ENCODE data around the gene CATSPERZ. TPM values are rescaled to one million over a fixed set of nuclear protein-coding genes. Genes with fewer than 3 reads are reported as not detected.

The CATSPERZ gene
- total and polyA plus RNA-seq, 9 of the 15 experiments (the other 6 are each of a cell fraction or from before 2014, with no cell fraction given) = 0.86 to 8.5 (median 3.5) TPM

GRCh38 chr11:64268893-64269539 is 31.1 kb upstream of the CATSPERZ start (continued):
- TF ChIP-seq HCFC1 (IDR thresholded peaks at IDR 0.05; ENCODE audit: low read depth, low read length) = peak; percentile 38; the same call in 1 of the 2 replicates
- TF ChIP-seq ZNF717 (CRISPR knock-in tag; IDR thresholded peaks at IDR 0.05) = no peak
- TF ChIP-seq ZBTB43 (CRISPR knock-in tag; IDR thresholded peaks at IDR 0.05) = no peak
- no peak for TF ChIP-seq CGGBP1 (CRISPR knock-in tag; IDR thresholded peaks at IDR 0.05)
- TF ChIP-seq ZNF766 (CRISPR knock-in tag; conservative IDR thresholded peaks at IDR 0.05) = no peak; the same call in 1 of the 2 replicates
- 0 out of 2 replicates have a peak, but pooled peaks have one; percentile 22 for TF ChIP-seq FOXK1 (CRISPR knock-in tag; IDR thresholded peaks at IDR 0.05; ENCODE audit: borderline replicate concordance)
- no peak for TF ChIP-seq ZNF644 (tag; IDR thresholded peaks at IDR 0.05; ENCODE audit: low read depth)
- TF ChIP-seq CAMTA2 (CRISPR knock-in tag; conservative IDR thresholded peaks at IDR 0.05) = no peak
- no peak for TF ChIP-seq ZNF184 (CRISPR knock-in tag; IDR thresholded peaks at IDR 0.05)
- TF ChIP-seq COPS2 (conservative IDR thresholded peaks at IDR 0.05) = no peak
- no peak for TF ChIP-seq MTF1 (CRISPR knock-in tag; IDR thresholded peaks at IDR 0.05; ENCODE audit: borderline replicate concordance)
- TF ChIP-seq FOXA3 (CRISPR knock-in tag; conservative IDR thresholded peaks at IDR 0.05 in 1 of 2, IDR thresholded peaks at IDR 0.05 in 1 of 2) = no peak
- no peak for TF ChIP-seq ZNF384 (IDR thresholded peaks at IDR 0.05; ENCODE audit: low read depth, low read length)
- 0 out of 4 replicates have a peak, but pooled peaks of 1 of the 2 experiments have one; percentile 14 for TF ChIP-seq FOXK2 (conservative IDR thresholded peaks at IDR 0.05 in 1 of 2, IDR thresholded peaks at IDR 0.05 in 1 of 2; ENCODE audit: low read depth in 2 of 2)
- TF ChIP-seq TAF9B (IDR thresholded peaks at IDR 0.05; ENCODE audit: partially characterized antibody) = peak; percentile 32
- TF ChIP-seq SNRNP70 (optimal IDR thresholded peaks at IDR 0.05; ENCODE audit: low read depth, low read length) = no peak
- no peak for TF ChIP-seq FUS (optimal IDR thresholded peaks at IDR 0.05; ENCODE audit: low read depth, low read length)
- no peak for TF ChIP-seq XRCC3 (IDR thresholded peaks at IDR 0.05)
- TF ChIP-seq CHD2 (IDR thresholded peaks at IDR 0.05; ENCODE audit: low read depth, low read length) = no peak
- TF ChIP-seq XRCC5 (IDR thresholded peaks at IDR 0.05; ENCODE audit: low read depth, low read length) = no peak
- TF ChIP-seq TFE3 (CRISPR knock-in tag; IDR thresholded peaks at IDR 0.05) = no peak
- TF ChIP-seq ZNF280A (IDR thresholded peaks at IDR 0.05; ENCODE audit: low read depth, partially characterized antibody) = no peak
- TF ChIP-seq ARNT (IDR thresholded peaks at IDR 0.05) = peak in 1 of 2 experiments; percentile 72; a peak in 1 of 4 replicates
- TF ChIP-seq TCF7 (IDR thresholded peaks at IDR 0.05; ENCODE audit: borderline replicate concordance) = no peak
- peak; percentile 99 for TF ChIP-seq ZNF436 (CRISPR knock-in tag; IDR thresholded peaks at IDR 0.05)
- TF ChIP-seq SNAPC5 (CRISPR knock-in tag; IDR thresholded peaks at IDR 0.05) = no peak
